SK-N-MC (cell line): ENCODE data around the gene DLG2.

ENCODE experiments used
- EZH2 ChIP-seq: fragments of 200-600 bp; sonication (generic); IDR thresholded peaks from one replicate; pipeline ENCODE4 v1.6.1; 2017; ENCODE audit warnings: antibody characterized with exemption
- FOXP2 ChIP-seq: optimal IDR thresholded peaks from 2 replicates; pipeline ENCODE3; 2011; ENCODE audit warnings: mild to moderate bottlenecking, moderate library complexity; ENCODE audit not compliant: insufficient read depth; ENCODE audit errors: extremely low read length, control extremely low read depth
- POLR2AphosphoS5 ChIP-seq: IDR thresholded peaks from 2 replicates; pipeline ENCODE4 v1.6.1; 2012; ENCODE audit warnings: mild to moderate bottlenecking, low read depth, low read length, borderline replicate concordance

DNA sequence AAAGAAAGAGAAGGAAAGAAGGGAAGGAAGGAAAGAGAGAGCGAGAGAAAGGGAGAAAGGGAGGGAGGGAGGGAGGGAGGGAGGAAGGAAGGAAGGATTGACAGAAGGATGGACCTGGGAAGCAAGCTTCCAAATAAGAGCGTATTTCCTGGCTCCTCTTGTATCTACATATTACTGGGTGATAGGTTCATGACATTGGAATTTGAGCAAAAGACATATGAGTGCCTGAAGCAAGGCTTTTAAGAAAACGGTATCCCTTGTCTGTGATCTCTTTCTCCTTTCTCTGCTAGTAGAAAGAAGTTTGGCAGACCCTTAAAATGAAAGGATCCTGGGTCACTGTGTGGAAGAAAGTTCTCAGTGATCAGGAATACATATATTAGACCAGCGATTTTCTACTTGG is 1408.8 kb downstream of the DLG2 start:
- no peak for TF ChIP-seq EZH2
- no peak for TF ChIP-seq POLR2AphosphoS5
- TF ChIP-seq FOXP2 = no peak
